ENCODE measurements around the gene GTPBP10. TPM values are rescaled to one million over a fixed set of nuclear protein-coding genes. Genes with fewer than 3 reads are reported as not detected.

Gene GTPBP10
- total and polyA plus RNA-seq, 9 of the 15 experiments (the other 6 are each of a cell fraction or from before 2014, with no cell fraction given) = 34.6 to 89.8 (median 76.4) TPM

DNA sequence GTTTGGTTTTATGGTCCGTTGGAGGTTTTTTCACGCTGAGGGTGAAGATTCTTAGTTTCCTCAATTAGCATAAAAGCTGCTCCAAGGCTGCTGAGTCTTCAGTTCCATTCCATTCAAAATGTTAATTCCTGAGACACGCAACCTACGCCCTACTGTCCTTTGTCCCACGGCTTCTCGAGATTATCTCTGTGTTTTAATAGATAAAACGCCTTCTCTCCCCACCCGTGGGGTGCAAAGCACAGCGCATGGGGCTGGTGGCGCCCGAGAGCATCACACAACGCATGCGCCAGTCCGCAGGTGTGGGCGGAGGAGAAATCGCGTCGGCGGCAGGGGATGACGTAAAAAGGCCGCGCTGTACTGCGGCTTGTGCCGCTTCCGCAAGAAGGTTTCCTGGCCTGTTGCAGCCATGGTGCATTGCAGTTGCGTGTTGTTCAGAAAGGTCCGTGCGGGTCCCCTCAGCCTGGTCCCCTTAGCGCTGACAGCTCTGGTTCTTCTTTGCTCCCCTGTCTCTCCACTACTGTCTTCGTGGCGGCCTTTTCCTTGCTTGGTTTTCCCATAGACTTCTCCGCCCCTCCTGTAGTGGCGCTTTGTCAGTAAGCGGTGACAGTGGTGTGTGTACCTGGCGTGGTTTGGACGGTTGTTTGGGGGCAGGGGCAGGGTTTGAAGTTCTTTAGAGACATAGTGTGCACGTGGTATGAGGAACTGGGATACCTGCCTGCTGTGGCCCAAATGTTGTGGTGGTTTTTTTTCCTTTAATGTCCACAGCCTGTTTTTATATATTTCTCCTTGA, at the start of gene GTPBP10 (continued):
- no peak for TF ChIP-seq NFIX (CRISPR knock-in tag; IDR thresholded peaks at IDR 0.05; ENCODE audit: low read depth)
- peak; percentile 80; the same call in 1 of the 2 replicates for TF ChIP-seq SMARCC2 (IDR thresholded peaks at IDR 0.05; ENCODE audit: low read depth)
- TF ChIP-seq HDAC2 (IDR thresholded peaks at IDR 0.05) = peak; percentile 94
- peak; percentile 42; the same call in 1 of the 2 replicates for TF ChIP-seq ZNF347 (CRISPR knock-in tag; IDR thresholded peaks at IDR 0.05; ENCODE audit: low read depth)
- TF ChIP-seq ZNF583 (CRISPR knock-in tag; IDR thresholded peaks at IDR 0.05) = no peak
- TF ChIP-seq SETDB1 (IDR thresholded peaks at IDR 0.05; ENCODE audit: low read length) = no peak
- peak; percentile 69 for TF ChIP-seq GMEB1 (CRISPR knock-in tag; IDR thresholded peaks at IDR 0.05)
- no peak for TF ChIP-seq ZNF121 (CRISPR knock-in tag; conservative IDR thresholded peaks at IDR 0.05)
- no peak for TF ChIP-seq ZKSCAN8 (CRISPR knock-in tag; IDR thresholded peaks at IDR 0.05)
- peak; percentile 30 for TF ChIP-seq FOSL1 (tag; conservative IDR thresholded peaks at IDR 0.05)
- TF ChIP-seq PHF21A (IDR thresholded peaks at IDR 0.05; ENCODE audit: borderline replicate concordance, low read depth) = peak; percentile 22; the same call in 1 of the 2 replicates
- peak; percentile 75 for TF ChIP-seq JUND (IDR thresholded peaks at IDR 0.05; ENCODE audit: borderline replicate concordance, low read depth, low read length)
- TF ChIP-seq JUND (tag; IDR thresholded peaks at IDR 0.05; ENCODE audit: borderline replicate concordance, low read depth, low read length) = peak; percentile 68; the same call in 2 of the 3 replicates
- peak; percentile 83 for TF ChIP-seq HLTF (IDR thresholded peaks at IDR 0.05)
- TF ChIP-seq MTF1 (CRISPR knock-in tag; IDR thresholded peaks at IDR 0.05; ENCODE audit: borderline replicate concordance) = no peak
- TF ChIP-seq, protein P1, sequence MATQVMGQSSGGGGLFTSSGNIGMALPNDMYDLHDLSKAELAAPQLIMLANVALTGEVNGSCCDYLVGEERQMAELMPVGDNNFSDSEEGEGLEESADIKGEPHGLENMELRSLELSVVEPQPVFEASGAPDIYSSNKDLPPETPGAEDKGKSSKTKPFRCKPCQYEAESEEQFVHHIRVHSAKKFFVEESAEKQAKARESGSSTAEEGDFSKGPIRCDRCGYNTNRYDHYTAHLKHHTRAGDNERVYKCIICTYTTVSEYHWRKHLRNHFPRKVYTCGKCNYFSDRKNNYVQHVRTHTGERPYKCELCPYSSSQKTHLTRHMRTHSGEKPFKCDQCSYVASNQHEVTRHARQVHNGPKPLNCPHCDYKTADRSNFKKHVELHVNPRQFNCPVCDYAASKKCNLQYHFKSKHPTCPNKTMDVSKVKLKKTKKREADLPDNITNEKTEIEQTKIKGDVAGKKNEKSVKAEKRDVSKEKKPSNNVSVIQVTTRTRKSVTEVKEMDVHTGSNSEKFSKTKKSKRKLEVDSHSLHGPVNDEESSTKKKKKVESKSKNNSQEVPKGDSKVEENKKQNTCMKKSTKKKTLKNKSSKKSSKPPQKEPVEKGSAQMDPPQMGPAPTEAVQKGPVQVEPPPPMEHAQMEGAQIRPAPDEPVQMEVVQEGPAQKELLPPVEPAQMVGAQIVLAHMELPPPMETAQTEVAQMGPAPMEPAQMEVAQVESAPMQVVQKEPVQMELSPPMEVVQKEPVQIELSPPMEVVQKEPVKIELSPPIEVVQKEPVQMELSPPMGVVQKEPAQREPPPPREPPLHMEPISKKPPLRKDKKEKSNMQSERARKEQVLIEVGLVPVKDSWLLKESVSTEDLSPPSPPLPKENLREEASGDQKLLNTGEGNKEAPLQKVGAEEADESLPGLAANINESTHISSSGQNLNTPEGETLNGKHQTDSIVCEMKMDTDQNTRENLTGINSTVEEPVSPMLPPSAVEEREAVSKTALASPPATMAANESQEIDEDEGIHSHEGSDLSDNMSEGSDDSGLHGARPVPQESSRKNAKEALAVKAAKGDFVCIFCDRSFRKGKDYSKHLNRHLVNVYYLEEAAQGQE (IDR thresholded peaks at IDR 0.05; ENCODE audit: borderline replicate concordance) = no peak
- TF ChIP-seq, protein P1 (CRISPR knock-in tag; IDR thresholded peaks at IDR 0.05; ENCODE audit: low read depth) = peak; percentile 59; the same call in 1 of the 2 replicates
- peak; percentile 38 for TF ChIP-seq PKNOX1 (IDR thresholded peaks at IDR 0.05)
- no peak for TF ChIP-seq WHSC1 (IDR thresholded peaks at IDR 0.05; ENCODE audit: low read length)
